Measurements from ENCODE around the gene EMC9. TPM values are rescaled to one million over a fixed set of nuclear protein-coding genes. Genes with fewer than 3 reads are reported as not detected.
A peak's percentile ranks its signal among the peaks of the same experiment; 100 is the strongest.

EMC9 gene
- total RNA-seq, 1 donor from 2014 or later = 14.0 TPM

DNA sequence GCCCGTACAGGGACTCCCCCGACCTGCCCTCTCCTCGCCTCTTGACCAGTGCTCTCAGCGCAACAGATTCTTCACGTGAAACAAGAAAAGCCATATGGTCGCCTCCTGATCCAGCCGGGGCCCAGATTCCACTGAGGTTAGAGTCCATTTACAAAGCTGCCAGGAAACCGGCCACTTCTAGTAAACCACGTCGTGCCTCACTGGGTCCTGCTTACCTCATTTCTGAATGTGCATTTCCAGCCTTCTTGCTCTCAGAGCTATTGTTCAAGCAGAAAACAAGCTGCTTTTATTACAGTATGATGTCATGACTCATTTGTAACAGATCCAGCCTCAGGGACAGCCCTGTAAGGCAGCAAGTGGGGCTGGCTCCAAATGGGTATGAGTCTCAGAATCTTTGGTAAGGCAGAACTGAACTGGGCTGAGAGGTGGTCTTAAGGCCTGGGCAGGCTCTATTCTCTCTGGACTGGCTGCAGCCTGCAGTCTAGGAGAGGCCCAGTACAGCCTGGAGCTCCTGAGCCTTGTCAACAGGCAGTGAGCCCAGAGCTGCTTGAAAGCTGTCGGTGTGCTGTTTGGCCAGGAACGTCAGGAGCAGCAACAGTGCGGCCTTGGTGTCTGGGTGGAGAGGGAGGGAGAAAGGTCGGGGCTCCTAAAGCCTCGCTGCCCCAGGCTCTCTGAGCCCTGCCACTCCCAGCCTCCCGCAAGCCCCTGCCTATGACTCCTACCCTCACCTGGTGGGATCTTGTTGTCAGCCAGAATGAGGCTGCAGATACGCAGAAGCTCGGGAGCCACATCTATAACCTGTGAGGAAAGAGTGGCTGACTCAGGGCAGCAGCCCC lies 38.8 kb upstream of the EMC9 start:
- TF ChIP-seq EZH2 (IDR thresholded peaks at IDR 0.05) = no peak
- TF ChIP-seq EZH2phosphoT487 (IDR thresholded peaks at IDR 0.05) = no peak
- TF ChIP-seq, protein P1, sequence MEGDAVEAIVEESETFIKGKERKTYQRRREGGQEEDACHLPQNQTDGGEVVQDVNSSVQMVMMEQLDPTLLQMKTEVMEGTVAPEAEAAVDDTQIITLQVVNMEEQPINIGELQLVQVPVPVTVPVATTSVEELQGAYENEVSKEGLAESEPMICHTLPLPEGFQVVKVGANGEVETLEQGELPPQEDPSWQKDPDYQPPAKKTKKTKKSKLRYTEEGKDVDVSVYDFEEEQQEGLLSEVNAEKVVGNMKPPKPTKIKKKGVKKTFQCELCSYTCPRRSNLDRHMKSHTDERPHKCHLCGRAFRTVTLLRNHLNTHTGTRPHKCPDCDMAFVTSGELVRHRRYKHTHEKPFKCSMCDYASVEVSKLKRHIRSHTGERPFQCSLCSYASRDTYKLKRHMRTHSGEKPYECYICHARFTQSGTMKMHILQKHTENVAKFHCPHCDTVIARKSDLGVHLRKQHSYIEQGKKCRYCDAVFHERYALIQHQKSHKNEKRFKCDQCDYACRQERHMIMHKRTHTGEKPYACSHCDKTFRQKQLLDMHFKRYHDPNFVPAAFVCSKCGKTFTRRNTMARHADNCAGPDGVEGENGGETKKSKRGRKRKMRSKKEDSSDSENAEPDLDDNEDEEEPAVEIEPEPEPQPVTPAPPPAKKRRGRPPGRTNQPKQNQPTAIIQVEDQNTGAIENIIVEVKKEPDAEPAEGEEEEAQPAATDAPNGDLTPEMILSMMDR (IDR thresholded peaks at IDR 0.05) = no peak
- Histone ChIP-seq H2AFZ (replicated peaks) (no peak overlapping the region), H3K4me3 (no peak overlapping the region), H3K4me2 (no peak overlapping the region), H3K4me1 (no peaks in the 10 kb centered on the region), H3K27me3 (no peaks in the 10 kb centered on the region), H3K36me3 (no peaks in the 10 kb centered on the region), H3K9ac (no peak overlapping the region), H3K27ac (no peak overlapping the region), H3K79me2 (ENCODE audit: low read depth) (no peaks in the 10 kb centered on the region), H3K9me3 (ENCODE audit: low read depth) (no peaks in the 10 kb centered on the region), H3F3A (ENCODE audit: low read depth) (peaks cover 7% of the 10 kb centered on the region), H4K20me1 (ENCODE audit: low read depth) (peaks cover 14% of the 10 kb centered on the region)
- Mint-ChIP-seq H3K4me1 (no peaks in the 10 kb centered on the region), H3K27me3 (ENCODE audit: insufficient read depth, low read depth) (peaks cover 3% of the 10 kb centered on the region), H3K9me3 (no peaks in the 10 kb centered on the region), H3K36me3 (peaks cover 21% of the 10 kb centered on the region), H3K27ac (no peak overlapping the region), H3K4me3 (peak overlapping the region; percentile 4)
- no peak for DNase-seq (ENCODE audit: low spot score)

DNA sequence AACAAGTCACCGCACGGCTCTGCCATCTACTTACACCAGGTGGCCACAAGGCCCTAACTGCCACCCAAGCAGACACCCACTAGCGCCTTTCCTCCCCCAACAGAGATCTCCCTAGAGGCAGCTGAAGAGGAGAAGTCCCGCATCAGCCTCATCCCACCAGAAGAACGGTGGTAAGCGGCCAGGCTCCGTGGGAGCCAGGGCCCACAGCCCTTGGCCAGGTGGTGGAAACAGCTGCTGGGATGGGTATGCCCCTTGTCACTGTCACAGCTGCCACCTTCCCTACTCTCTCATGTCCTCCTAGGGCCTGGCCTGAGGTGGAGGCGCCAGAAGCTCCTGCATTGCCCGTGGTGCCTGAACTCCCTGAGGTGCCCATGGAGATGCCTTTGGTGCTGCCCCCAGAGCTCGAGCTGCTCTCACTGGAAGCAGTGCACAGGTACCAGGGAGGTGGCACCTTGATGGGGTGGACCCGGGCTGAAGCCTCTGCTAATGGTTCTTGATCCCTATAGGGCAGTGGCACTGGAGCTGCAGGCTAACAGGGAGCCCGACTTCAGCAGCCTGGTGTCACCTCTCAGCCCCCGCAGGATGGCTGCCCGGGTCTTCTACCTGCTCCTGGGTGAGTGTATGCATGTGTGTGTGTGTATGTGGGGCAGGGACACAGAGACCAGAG lies 38.0 kb upstream of the EMC9 start:
- H3K9me3 ChIP-seq (ENCODE audit: low read depth) = no peaks in the 10 kb centered on the region
- H2AFZ ChIP-seq (replicated peaks) = no peak overlapping the region
- no peak overlapping the region for H3K4me2 ChIP-seq
- no peak for DNase-seq (ENCODE audit: low spot score)
- no peaks in the 10 kb centered on the region for H3K4me1 ChIP-seq
- peaks cover 20% of the 10 kb centered on the region for H3K36me3 Mint-ChIP-seq
- H3K4me3 ChIP-seq = no peak overlapping the region
- H3F3A ChIP-seq (ENCODE audit: low read depth) = peaks cover 7% of the 10 kb centered on the region
- no peaks in the 10 kb centered on the region for H3K27me3 ChIP-seq
- no peak overlapping the region for H3K27ac ChIP-seq
- H3K79me2 ChIP-seq (ENCODE audit: low read depth) = no peaks in the 10 kb centered on the region
- H4K20me1 ChIP-seq (ENCODE audit: low read depth) = peaks cover 14% of the 10 kb centered on the region
- TF ChIP-seq, protein P1 (IDR thresholded peaks at IDR 0.05) = no peak
- TF ChIP-seq EZH2phosphoT487 (IDR thresholded peaks at IDR 0.05) = no peak
- TF ChIP-seq EZH2 (IDR thresholded peaks at IDR 0.05) = no peak
- peak overlapping the region; percentile 79 for H3K27ac Mint-ChIP-seq
- H3K9ac ChIP-seq = no peak overlapping the region
- H3K27me3 Mint-ChIP-seq (ENCODE audit: insufficient read depth, low read depth) = peaks cover 3% of the 10 kb centered on the region
- H3K4me3 Mint-ChIP-seq = no peak overlapping the region
- H3K9me3 Mint-ChIP-seq = no peaks in the 10 kb centered on the region
- H3K36me3 ChIP-seq = no peaks in the 10 kb centered on the region
- peaks cover 3% of the 10 kb centered on the region for H3K4me1 Mint-ChIP-seq

DNA sequence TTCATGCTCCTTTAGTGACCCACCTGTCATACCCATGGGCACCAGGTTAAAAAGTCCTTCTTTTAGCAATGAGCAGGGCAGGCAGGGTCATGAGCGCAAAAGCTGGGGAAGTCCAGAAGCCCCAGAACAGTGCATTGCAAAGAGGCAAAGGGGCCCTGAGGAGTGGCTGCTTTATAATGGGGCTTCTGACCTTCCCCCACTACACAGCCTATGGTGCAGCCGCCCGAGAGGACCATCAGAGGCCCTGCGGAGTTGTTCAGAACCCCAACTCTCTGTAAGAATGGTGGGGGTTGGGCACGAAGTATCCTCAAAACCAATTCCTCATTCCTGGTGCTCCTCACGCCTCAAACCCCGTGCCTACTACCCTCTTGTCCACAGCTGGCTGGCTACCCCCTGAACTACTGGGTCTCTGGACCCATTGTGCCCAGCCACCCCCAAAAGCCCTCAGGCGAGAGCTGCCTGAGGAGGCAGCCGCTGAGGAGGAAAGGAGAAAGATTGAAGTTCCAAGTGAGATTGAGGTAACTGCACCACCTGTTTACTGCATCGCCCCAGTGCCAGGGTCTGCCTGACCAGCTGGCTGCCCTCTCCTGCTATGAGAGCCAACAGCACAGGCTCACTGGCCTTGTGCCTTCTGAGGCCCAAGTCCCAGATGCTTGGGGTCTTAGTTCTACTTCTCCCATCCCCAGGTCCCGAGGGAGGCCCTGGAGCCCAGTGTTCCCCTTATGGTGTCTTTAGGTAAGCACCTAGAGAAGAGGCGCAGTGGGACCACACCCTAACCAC lies 37.2 kb upstream of the EMC9 start:
- Histone ChIP-seq H4K20me1 (ENCODE audit: low read depth) (peaks cover 14% of the 10 kb centered on the region), H3K27me3 (no peaks in the 10 kb centered on the region), H2AFZ (replicated peaks) (no peak overlapping the region), H3K4me2 (no peak overlapping the region), H3K9me3 (ENCODE audit: low read depth) (no peaks in the 10 kb centered on the region), H3K27ac (no peak overlapping the region), H3F3A (ENCODE audit: low read depth) (peaks cover 7% of the 10 kb centered on the region), H3K9ac (no peak overlapping the region), H3K4me1 (no peaks in the 10 kb centered on the region), H3K36me3 (no peaks in the 10 kb centered on the region), H3K4me3 (no peak overlapping the region), H3K79me2 (ENCODE audit: low read depth) (no peaks in the 10 kb centered on the region)
- H3K9me3 Mint-ChIP-seq = no peaks in the 10 kb centered on the region
- H3K4me1 Mint-ChIP-seq = peaks cover 3% of the 10 kb centered on the region
- H3K27me3 Mint-ChIP-seq (ENCODE audit: insufficient read depth, low read depth) = peaks cover 2% of the 10 kb centered on the region
- no peak overlapping the region for H3K4me3 Mint-ChIP-seq
- TF ChIP-seq EZH2 (IDR thresholded peaks at IDR 0.05) = no peak
- TF ChIP-seq EZH2phosphoT487 (IDR thresholded peaks at IDR 0.05) = no peak
- TF ChIP-seq, protein P1 (IDR thresholded peaks at IDR 0.05) = no peak
- DNase-seq (ENCODE audit: low spot score) = no peak
- H3K27ac Mint-ChIP-seq = no peak overlapping the region
- peaks cover 18% of the 10 kb centered on the region for H3K36me3 Mint-ChIP-seq
